RWPE2 (cell line): ENCODE results near the gene HOMER1.

Source experiments
- ATAC-seq: fragments of 200-7000 bp; cut with Tn5 transposase; 3 replicates; pipeline ENCODE4 v1.9.1; 2021; ENCODE audit warnings: low read depth
- DNase-seq: peaks from one replicate; pipeline ENCODE4 v3.0.0-alpha.2; 2020; ENCODE audit warnings: low spot score
- H3K27ac ChIP-seq: fragments of 450-650 bp; 2 replicates; pipeline ENCODE4 v1.5.1; 2017; ENCODE audit warnings: mild to moderate bottlenecking; ENCODE audit not compliant: poor library complexity, severe bottlenecking
- H3K27me3 ChIP-seq: fragments of 250-450 bp; sonication (Bioruptor Pico); 2 replicates; pipeline ENCODE4 v1.5.1; 2021; ENCODE audit warnings: mild to moderate bottlenecking, moderate library complexity; ENCODE audit not compliant: insufficient read depth, poor library complexity, severe bottlenecking
- H3K36me3 ChIP-seq: fragments of 250-450 bp; sonication (Bioruptor Pico); 2 replicates; pipeline ENCODE4 v1.5.1; 2020; ENCODE audit warnings: low read depth, mild to moderate bottlenecking, moderate library complexity
- H3K4me1 ChIP-seq: fragments of 250-450 bp; sonication (Bioruptor Pico); 2 replicates; pipeline ENCODE4 v1.5.1; 2021; ENCODE audit warnings: mild to moderate bottlenecking, moderate library complexity; ENCODE audit not compliant: insufficient read depth, poor library complexity, severe bottlenecking
- H3K4me3 ChIP-seq: fragments of 250-450 bp; sonication (Bioruptor Pico); 2 replicates; pipeline ENCODE4 v1.5.1; 2021; ENCODE audit warnings: mild to moderate bottlenecking, moderate library complexity; ENCODE audit not compliant: severe bottlenecking
- H3K9me3 ChIP-seq: fragments of 250-450 bp; sonication (Bioruptor Pico); 2 replicates; pipeline ENCODE4 v1.5.1; 2021; ENCODE audit warnings: mild to moderate bottlenecking, moderate library complexity; ENCODE audit not compliant: severe bottlenecking
- CTCF ChIP-seq: fragments of 450-650 bp; IDR thresholded peaks from one replicate; pipeline ENCODE4 v1.5.1; 2017; ENCODE audit warnings: mild to moderate bottlenecking, moderate library complexity; ENCODE audit not compliant: poor library complexity, severe bottlenecking

The HOMER1 gene

GRCh38 chr5:79430196-79430595 lies 83.7 kb downstream of the HOMER1 start:
- ATAC-seq = no peak
- no peaks in the 10 kb centered on the region for H3K36me3 ChIP-seq
- DNase-seq = no peak
- H3K27me3 ChIP-seq = no peaks in the 10 kb centered on the region
- no peaks in the 10 kb centered on the region for H3K4me1 ChIP-seq
- H3K9me3 ChIP-seq = no peaks in the 10 kb centered on the region
- no peak for TF ChIP-seq CTCF
- no peak overlapping the region for H3K4me3 ChIP-seq
- no peak overlapping the region for H3K27ac ChIP-seq

GRCh38 chr5:79423296-79423695 lies 90.6 kb downstream of the HOMER1 start:
- Histone ChIP-seq H3K4me3 (no peak overlapping the region), H3K9me3 (no peaks in the 10 kb centered on the region), H3K27ac (no peak overlapping the region), H3K4me1 (no peaks in the 10 kb centered on the region), H3K27me3 (no peaks in the 10 kb centered on the region), H3K36me3 (no peaks in the 10 kb centered on the region)
- no peak for TF ChIP-seq CTCF
- ATAC-seq = no peak
- no peak for DNase-seq

GRCh38 chr5:79420248-79420647 lies 93.7 kb downstream of the HOMER1 start:
- DNase-seq = no peak
- Histone ChIP-seq H3K27me3 (no peaks in the 10 kb centered on the region), H3K36me3 (no peaks in the 10 kb centered on the region), H3K27ac (no peak overlapping the region), H3K9me3 (no peaks in the 10 kb centered on the region), H3K4me3 (no peak overlapping the region), H3K4me1 (no peaks in the 10 kb centered on the region)
- TF ChIP-seq CTCF = no peak
- ATAC-seq = no peak

GRCh38 chr5:79418276-79418675 lies 95.7 kb downstream of the HOMER1 start:
- Histone ChIP-seq H3K4me3 (no peak overlapping the region), H3K27ac (no peak overlapping the region), H3K27me3 (no peaks in the 10 kb centered on the region), H3K9me3 (no peaks in the 10 kb centered on the region), H3K36me3 (no peaks in the 10 kb centered on the region), H3K4me1 (no peaks in the 10 kb centered on the region)
- no peak for TF ChIP-seq CTCF
- ATAC-seq (no peak), DNase-seq (no peak)

- H3K27ac ChIP-seq = no peak overlapping the region
Observed at GRCh38 chr5:79417495-79417894, 96.4 kb downstream of the HOMER1 start.

More at GRCh38 chr5:79417495-79417894, 96.4 kb downstream of the HOMER1 start:
- ATAC-seq = no peak
- Histone ChIP-seq H3K9me3 (no peaks in the 10 kb centered on the region), H3K4me1 (peaks cover 3% of the 10 kb centered on the region), H3K36me3 (no peaks in the 10 kb centered on the region), H3K4me3 (no peak overlapping the region), H3K27me3 (no peaks in the 10 kb centered on the region)
- DNase-seq = no peak
- no peak for TF ChIP-seq CTCF
